HG03095 (cell line): ENCODE measurements around the gene FLRT1.

Experiments
- ATAC-seq: cut with Tn5 transposase; IDR thresholded peaks from one replicate; pipeline ENCODE4 v1.9.1; 2021; ENCODE audit warnings: moderate library complexity; ENCODE audit not compliant: unreplicated experiment

The FLRT1 gene

DNA sequence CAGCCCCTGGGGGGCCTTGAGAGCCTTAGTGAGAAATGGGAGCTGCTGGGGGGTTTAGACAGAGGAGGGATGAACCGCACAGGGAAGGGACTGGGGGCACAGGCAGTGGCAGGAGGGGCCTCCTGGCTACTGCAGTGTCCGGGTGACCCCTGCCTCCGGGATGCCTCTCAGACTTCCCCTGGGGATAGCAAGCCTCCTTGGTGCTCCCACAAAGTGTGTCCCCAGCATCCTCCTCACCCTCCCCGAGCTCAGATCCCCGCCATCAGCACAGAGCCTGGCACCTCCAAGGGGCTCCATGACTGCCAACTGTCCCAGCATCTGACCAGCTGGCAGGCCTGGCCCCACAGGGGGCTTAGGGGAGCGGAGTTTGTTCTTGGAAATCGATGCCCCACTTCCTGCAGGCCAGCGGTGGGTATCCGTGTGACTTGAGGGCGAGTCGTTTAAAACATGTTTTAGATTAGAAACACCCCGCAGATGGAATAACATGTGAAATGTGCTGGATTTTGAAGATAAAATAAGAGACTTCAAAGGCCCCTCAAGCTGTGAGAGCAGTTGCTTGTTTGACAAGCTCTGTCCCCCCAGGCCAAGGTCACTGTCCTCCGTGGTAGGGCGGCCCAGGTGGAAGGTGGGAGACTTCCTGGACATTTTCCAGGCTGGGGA, 13.5 kb upstream of the FLRT1 start:
- ATAC-seq = no peak

GRCh38 chr11:64023712-64024710, 11.7 kb upstream of the FLRT1 start:
- ATAC-seq = no peak

DNA sequence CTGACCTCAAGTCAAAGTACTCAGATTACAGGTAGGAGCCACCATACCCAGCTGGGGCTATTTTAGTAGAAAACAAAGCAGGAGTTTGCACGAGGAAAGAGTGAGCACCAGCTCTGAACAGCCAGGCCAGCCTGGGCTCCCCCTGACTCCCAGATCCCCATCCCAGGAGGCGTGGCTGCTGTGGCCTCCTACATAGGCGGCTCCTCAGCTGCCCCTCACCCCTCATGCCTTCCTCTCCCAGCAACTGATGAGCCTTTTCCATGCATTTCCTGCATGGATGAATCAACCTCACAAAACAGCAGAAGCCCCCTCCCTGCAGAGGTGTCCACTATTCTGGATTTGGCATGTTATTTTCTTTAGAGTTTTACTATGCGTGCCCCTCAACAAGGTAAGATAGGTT, 10.5 kb upstream of the FLRT1 start:
- ATAC-seq = no peak

- no peak for ATAC-seq
Measured at GRCh38 chr11:64026575-64027205, 9.0 kb upstream of the FLRT1 start.

GRCh38 chr11:64027651-64028397, 7.9 kb upstream of the FLRT1 start:
- no peak for ATAC-seq

DNA sequence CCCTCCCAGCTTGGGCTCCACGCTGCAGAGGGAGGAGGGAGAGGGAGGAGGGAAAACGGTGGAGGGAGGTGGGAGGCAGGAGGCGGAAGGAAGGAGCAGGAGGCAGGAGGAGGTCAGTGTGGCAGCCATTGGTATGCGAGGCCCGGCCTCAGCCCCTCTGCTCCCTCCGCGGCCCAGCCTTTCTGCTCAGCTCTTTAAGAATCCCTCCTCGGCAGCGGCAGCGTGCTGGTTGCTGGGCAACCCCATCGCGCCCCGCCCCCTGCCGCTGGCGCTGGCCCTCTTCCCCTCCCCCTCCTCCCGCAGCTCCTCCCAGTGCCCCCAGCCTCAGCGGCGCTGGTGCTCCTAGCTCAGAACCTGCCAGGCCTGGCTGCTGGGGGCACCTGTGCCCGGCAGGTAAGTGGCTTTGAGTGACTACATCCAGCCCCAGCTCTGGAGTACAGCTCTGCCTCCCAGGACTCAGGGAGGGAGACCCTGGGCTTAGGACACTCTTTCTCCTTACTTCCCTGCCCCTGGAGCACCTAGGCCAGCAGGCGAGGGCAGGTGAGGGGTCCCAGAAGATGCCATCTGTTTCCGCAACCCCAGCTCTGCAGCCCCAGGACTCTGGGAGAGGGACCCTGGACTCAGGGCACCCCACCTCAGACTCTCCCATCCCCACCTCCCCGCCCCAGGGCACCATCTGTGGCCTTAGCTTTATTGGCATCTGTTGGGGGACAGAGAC, 7.2 kb upstream of the FLRT1 start:
- no peak for ATAC-seq

DNA sequence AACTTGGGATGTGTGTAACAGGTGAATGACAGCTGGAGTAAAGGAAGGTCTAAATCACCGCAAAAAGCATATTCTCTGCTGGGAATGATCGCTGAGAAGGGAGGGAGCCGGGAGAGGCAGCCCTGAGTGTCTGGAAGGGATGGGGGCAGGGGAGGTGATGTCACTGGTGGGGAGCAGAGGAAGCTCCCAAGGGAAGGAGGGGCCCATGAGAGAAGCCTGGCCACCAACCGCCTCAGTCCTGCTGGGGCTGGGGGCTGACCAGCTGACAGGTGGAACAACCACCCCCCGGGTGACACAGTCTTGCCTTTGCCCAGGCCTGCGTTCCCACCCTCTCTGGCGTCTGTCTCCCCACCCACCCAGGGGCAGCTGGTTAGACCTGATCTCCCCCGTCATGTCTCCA, 6.0 kb upstream of the FLRT1 start:
- ATAC-seq = no peak

- ATAC-seq = no peak
Measured at GRCh38 chr11:64031001-64031400, 4.7 kb upstream of the FLRT1 start.

DNA sequence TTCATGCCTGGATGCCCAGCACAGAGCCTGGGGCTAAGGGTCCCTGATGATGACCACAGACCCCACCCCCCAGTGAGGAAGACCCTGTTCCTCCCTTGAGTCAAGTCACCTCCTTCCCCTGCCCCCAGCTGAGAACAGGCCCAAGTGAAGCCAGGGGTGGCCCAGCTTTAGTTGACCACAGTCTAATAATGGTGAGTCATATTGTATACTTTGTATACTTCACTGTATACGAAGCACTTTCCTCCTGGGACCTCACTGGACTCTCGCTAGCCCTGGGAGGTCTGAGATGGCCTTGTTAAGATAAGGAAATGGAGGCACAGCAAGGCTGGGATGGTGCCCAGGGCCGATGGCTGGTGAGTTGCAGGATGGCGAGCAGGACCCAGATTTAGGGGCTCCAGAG, 3.7 kb upstream of the FLRT1 start:
- ATAC-seq = no peak

DNA sequence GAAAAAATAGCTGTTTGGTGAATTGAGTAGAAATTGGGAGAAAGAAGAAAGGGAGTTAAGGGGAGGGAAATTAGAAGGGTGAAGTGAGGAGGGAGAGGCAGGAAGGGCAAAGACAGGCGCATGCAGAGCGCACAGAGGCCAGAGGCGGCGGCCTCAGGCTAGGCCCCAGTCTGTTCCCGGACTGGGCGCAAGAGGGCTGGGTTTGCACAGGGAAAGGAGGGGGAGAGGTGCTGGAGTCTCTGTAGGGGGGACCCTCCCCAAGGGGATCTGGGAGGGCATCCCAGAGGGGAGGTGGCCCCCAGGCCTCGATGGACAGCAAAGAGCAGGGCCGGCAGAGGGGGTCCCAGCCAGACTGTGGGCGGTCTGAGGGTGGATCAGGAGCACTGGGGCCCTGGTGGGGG, 1.3 kb upstream of the FLRT1 start:
- ATAC-seq = no peak

GRCh38 chr11:64035081-64035524, 628 bp upstream of the FLRT1 start:
- ATAC-seq = no peak

DNA sequence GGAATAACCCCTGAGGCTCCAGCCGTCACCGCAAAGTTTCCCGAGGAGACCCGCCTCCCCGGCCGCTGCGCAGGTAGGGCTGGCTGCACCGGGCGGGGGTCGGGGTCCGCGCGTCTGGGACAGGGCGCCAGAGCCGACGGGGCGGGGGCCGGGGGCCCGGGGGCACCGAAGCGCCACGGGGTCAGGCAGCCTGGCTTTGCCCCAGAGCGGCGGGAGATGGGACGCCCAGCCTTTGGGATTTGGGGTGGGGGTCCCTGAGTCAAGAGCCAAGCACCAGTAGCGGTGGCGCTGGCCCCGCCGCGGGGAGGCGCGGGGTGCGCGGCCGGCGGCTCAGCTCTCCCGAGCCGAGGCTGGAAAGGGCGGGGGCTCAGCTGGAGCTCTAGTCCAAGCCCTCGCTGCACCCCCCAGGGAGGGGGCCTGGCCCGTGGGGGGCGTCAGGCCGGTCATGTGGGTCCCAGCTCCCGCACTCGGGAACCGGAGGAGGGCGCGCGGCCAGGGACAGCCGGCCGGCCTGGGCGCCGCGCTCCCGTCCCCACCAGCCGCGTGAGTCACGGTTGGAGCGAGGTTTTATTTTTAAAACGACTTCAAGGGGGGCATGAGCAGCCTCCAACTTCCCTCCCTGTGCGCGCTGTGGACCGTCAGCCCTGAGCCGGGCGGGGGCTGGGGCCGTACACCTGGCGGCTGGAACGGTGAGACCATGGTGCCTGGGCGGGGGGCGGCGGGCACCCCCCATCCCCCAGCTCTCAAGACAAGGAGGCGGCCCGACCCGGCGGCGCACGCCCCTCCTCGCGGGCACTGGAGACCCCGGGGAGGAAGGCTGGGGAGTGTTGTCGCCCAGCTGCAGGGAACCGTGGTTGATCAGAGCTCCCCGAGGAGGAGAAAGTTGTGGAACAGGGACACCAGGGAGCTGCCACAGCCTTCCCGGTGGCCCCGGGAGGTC, 626 bp downstream of the FLRT1 start:
- no peak for ATAC-seq

DNA sequence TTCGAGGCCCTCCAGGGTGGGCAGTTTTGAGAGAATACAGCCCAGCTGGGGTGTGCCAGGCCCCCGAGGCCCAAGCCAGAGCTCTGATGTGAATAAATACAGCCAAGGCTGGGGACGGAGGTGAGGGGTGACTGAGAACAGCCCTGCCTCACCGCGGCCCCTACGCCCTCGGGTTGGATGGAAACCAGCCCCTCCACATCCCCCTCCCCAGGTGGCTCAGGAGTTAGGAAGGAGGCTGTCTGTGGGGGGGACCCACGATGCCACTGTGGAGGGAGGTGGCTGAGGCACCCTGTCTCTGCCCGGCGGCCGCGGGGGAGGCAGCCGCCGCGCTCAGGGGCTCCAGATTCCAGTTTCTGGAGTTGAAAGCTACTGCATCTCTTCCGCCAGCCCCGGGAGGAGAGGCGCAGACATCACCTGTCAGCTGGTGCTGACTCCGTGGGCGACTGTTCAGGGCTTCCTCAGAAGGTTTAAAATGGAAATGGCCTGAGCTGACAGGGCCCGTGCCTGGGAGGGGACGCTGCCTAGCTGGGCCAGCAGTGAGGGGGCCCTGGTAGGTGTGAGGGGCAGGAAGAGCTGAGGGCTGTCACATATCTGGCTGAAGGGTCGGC, 1.4 kb downstream of the FLRT1 start:
- ATAC-seq = no peak

GRCh38 chr11:64038500-64038899, 2.8 kb downstream of the FLRT1 start:
- no peak for ATAC-seq

- no peak for ATAC-seq
Measured at GRCh38 chr11:64039012-64039665, 3.4 kb downstream of the FLRT1 start.

- no peak for ATAC-seq
Measured at GRCh38 chr11:64040684-64041322, 5.1 kb downstream of the FLRT1 start.

GRCh38 chr11:64041846-64042245, 6.1 kb downstream of the FLRT1 start:
- no peak for ATAC-seq

- ATAC-seq = no peak
Measured at GRCh38 chr11:64042301-64042700, 6.6 kb downstream of the FLRT1 start.
